TTC549 (cell line): Measurements from ENCODE around the gene PRDM15.

ENCODE experiments used
- FAIRE-seq: peaks from 2 replicates; lab custom pipeline; 2012; peaks lifted over from hg19 to GRCh38; lab: Jason Lieb, UNC

Gene PRDM15

DNA sequence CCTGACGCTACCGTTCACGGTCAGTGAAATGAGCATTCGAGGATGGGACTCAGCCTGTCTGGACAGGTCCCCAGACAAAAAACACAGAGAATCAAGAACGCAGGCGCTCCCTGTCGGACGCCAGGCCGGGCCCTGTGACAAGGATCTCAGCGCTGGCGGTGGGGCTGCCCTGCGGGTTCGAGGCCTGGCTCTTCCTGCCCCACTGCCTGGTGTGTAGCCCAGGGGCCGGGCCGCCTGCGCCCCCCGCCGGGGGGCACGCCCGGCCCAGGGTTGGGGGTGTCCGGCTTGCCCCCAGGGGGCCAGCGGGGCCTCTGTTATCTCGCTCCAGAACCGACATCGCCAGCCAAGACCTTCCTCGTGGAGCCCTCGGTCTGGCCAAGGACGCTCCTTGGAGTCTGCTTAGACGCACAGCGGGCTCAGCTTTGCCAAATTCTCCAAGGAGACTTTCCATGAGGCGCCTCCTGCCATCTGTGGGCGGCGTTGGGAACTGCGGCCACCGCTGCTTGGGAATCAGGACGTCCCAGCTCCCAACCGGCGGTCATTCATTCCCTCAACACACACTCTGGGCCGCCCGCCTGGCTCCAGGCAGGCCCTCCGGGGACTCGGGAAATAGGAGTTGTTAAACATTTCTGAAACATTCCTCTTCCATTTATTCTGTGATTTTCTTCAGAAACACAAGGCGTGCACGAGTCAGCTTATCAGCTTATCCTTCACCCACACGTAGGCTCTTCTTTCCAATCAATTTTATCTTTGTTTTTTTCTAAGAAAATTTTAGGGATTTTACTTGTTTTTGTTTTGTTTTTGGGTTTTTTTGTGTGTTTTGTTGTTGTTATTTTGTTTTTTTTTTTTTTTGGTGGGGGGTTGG, 101.0 kb downstream of the PRDM15 start:
- FAIRE-seq: no peak

DNA sequence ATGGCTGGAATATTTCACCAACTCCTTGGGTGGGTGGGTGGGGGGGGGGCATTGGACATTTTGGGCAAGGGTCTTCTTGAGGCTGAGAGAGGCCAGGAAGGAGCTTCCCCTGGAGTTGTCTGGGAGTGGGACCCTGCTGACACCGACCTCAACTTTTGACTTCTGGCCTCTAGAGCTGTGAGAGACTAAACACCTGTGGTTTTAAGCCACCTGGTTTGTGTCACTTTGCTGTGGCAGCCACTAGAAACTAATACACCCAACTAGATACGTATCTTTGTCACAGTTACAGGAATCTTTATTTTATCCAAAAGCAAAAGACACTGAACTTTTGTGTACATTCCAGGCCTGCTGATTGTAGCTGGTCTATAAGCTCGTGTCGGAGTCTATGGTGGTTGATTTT, 102.4 kb downstream of the PRDM15 start:
- no peak for FAIRE-seq

DNA sequence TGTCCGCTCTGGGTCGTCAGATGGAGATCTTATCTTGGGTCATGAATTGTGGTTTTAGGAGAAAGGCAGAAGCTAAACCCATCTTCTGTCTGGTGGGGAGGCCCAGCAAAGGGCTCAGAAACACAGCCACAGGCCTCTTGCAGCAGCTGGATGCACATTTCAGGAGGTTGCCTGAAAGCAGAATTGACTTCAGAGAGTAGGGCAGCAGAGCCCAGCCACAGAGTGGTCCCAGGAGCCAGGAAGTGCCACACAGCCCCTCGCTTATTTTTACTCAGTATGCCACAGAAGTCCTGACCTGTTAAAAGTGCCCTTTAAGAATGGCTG, 104.0 kb downstream of the PRDM15 start:
- FAIRE-seq: no peak

DNA sequence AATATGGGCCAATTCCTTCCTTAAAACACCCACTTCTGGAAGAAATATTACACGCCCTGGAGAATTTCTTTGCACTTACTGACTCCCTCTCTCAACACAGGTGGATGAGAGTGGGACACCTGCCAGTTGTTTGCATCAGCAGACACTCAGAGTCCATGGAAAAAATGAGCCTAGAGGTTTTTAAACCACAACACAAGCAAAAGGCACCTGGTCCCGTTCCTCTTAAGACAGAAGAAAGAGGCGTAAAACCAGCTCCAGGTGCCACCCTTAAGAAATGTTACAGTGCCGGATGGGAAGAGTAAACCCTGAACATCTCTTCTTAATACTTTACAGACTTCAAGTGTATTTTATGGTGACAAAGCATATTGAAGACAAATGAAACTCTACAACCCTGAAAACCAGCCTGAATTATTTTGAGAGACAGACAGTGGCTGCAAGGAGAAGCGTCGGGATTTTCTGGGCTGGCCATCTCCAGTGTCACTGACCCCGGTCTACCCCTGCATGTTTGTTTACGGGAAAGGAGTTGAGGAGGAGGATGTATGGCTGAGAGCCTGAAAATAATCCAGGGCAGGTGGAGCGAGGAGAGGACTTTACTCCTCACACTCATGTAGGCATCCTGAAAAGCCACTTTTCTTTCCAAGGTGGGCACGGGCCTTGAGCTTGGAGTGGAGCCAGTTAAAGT, 104.5 kb downstream of the PRDM15 start:
- no peak for FAIRE-seq

DNA sequence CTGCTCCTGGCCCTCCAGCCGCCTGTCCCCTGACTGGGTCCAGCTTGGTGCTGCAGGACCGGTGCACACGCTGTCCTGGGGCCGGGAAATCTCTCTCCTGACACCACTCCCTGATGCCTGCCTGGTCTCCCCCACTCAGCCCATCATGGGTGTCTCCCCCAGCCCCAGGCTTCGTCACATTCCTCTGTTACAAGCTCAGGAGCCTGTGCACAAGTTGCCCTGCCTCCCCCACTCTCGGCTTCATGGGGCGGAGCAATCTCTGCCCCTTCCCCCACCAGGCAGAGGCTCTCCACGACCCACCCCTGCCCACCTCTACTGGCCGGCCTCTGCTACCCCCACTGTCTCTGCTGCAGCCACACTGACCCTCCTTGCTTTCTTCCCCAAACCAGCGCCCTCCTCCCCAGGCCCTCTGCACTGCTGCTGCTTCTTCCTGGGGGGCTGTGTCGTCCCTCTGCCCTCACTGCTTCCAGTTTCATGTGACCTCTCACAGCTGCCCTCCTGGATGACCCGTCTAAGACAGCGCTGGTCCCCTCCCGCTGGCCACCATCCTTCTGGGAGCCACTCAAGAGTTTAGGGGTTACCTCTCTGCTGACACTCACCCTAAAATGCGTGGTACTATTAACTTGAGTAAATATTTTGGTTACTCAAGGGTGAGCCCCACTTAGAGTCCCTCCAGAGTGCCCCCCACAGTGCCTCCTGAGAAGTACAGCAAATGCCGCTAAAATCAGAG, 106.6 kb downstream of the PRDM15 start:
- FAIRE-seq: no peak

DNA sequence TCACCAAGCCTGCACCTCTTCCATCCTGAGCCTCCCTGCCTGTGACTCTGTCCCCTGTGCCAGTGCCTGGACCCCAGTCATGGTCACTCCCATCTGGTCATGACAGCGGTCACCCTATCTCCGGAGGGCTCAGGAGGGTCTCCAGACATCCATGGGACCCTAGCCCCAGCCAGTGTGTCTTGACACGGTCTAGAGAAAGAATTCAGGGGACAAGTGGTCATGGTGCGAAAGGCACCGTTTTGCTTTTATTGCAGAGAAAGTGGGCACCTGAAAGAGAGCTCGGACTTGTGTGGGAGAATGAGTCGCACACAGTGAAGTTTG, 107.6 kb downstream of the PRDM15 start:
- no peak for FAIRE-seq

DNA sequence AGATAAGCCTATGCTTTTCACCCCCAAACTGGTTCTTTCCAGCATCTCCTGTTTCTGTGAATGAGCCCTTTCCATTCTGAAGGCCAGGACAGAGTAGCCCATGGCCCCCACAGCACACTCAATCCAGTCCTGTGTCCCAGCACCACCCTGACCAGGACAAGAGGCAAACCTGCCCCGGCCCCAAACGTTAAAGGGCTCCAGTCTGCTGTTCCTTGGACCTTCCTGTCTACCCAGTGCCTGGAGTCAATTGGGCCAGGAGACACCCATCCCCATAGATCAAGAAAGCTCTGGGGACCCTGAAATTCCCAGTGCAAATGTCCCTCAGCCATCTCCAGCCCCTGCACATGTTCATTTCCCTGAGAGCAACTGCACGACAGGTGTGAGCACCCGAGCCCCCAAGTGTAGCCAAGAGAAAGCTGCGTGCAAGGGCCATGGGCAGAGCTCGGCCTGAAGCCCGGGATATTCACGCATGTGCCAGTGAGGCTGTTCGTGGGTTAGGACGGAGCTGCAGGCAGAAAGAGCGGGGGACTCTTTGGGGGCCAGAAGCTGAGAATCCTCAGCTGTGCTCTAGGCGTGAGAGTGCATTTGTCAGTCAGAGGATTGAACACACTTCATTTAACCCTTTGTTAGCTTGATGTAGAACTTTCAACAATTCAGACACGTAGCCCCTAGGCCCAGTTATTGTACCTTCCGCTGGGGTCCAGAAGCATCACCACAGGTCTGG, 108.1 kb downstream of the PRDM15 start:
- FAIRE-seq: no peak

DNA sequence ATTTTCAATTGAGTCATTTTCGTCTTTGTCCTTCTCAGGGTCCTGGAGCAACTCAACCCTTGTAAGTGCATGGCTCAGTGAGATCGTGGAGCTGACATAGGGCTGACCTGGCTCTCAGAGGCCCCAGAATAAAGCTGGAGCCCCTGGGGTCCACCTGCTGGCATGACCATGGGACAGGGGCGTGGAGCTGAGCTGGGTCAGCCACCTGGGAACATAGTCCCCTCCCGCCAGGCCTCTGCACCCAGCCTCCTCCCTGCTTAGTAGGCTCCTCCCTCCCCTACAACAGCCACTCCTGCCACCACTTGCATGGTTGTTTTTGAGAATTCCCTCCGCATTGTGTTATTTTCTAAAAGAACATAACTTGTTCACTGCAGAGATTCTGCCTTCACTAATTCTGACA, 109.2 kb downstream of the PRDM15 start:
- no peak for FAIRE-seq

DNA sequence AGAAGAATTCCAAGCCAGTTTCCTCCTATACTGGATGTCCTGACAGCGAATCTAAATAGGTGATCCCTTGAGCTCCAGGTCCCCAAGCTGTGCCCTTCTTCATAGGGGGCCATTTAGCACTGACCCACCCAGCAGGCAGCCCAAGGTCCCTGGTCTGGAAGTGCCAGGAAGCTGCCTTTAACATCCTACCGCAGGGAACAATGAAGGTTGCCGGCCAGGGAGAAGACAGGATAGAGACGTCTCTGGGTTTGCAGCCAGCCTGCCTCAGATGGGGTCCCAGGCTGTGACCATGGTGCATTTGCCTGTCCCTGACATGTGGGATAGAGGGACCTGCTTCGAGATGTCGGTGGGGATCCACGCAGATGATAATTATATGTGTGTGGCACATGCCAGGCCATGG, 109.6 kb downstream of the PRDM15 start:
- no peak for FAIRE-seq

DNA sequence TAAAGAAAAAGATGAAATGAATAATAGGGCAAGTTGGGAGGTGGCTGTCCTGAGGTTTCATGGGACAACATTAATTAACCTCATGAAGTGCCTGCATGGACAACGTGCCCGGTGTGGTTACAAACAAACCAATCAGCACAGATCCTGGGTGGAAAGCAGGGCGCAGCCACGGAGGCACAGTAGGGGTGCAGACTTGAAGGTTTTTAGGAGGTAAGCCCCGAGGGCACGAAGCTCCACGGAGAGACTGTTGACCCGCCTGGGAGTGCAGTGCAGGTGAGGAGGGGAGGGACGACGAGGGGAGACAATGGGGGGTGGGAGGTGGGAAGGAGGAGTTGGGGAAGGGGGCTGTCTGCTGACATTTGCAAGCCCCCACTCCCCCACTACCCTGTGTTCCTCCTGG, 110.0 kb downstream of the PRDM15 start:
- no peak for FAIRE-seq

DNA sequence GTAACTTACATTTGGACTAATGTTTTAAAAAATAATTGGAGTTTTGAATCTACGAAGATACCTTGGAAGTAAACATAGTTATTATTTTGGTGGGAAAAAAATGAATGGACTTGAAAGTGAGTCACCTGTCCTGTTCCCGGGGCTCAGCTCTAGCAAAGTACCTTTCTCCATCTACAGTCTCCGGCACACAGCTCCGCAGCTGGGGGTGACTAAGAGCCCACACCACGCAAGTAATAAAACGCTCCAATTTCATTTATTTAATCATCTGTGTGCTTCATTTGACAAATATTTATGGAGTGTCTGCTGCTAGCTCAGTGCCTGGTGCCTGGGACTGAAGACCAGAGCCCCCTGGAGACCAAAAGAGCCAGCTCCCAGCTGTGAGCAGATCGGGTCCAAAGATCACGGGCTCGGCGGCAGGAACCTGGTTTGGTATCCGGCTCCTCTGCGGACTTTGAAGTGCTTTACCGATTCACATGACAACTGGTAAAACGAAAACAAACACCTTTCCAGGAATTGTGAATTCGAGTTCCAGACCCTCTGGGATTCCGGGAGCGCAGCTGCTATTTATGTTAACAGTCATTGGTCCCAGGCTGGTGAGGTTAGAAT, 110.6 kb downstream of the PRDM15 start:
- FAIRE-seq: no peak

DNA sequence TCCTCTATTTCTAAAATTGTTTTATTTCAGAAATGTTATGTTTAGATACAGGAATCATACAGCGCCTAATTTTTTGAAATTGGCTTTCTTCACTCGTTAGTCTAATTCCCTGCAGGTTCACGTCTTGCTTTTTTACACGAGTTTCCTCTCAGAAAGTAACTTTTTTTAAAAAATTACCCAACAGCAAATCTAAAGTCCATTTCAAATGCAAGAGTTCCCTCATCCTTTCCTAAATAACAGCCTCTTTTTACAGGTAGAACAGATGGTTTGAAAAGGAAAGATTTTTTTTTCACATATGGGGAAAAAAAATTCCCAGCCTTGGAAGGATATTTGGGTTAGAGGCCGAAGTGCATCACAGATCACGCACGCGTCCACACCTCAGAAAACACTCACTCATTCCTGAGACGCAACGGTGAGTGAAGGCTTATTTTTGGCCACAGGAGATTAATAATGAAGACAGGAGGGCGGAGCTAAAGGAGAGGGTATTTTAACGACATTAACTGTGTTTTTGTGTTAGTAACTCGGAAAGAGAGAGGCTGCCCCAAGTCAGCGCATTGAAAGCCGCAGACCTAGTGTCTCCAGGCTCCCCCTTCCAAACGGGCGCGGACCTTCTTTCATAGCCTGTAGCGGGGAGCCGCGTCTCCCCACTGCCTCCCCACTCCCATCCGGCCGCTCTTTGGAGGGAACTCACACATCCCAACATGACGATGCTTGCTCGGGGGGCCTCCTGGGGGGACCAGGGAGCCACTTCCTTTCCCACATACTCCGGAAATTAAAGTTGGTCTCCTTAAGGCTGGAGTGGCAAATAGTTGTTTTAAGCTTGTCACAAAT, 111.3 kb downstream of the PRDM15 start:
- no peak for FAIRE-seq

DNA sequence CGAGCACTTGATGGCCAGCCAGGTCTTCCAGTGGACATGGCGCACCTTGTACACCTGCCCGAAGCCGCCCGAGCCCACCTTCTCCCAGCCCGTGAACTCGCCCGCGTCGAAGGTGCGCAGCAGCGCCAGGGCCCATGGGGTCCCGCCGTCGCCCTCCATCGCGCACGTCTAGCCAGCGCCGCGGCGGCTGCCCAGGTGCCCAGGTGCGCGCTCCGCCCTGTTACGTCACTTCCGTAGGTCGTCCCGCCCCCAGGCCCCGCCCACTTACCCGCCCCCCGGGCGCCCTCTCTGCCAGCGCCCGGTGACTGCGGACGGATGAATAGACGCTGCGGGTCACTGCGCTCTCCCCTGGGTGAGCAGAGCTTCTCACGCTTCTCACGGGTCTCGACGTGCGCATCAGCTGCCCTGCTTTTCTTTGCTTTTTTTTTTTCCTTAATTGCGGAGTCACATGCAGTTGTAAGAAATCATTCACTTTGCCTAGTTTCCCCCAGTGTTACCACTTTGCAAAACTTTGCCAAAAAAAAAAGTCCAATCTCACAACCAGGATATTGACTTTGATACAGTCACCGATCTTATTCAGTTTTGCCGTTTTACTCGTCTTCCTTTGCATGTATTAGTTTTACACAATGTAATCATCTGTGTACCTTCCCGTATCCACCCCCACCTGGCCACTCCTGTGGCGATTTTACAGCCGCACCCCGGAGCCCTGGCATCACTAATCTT, 112.1 kb downstream of the PRDM15 start, which contains the start of gene RIPK4:
Gene RIPK4 (minus strand): TSS at position 170 of the 723 bp plus-strand sequence. CDS start 11 bp downstream, at position 159.
- no peak for FAIRE-seq

DNA sequence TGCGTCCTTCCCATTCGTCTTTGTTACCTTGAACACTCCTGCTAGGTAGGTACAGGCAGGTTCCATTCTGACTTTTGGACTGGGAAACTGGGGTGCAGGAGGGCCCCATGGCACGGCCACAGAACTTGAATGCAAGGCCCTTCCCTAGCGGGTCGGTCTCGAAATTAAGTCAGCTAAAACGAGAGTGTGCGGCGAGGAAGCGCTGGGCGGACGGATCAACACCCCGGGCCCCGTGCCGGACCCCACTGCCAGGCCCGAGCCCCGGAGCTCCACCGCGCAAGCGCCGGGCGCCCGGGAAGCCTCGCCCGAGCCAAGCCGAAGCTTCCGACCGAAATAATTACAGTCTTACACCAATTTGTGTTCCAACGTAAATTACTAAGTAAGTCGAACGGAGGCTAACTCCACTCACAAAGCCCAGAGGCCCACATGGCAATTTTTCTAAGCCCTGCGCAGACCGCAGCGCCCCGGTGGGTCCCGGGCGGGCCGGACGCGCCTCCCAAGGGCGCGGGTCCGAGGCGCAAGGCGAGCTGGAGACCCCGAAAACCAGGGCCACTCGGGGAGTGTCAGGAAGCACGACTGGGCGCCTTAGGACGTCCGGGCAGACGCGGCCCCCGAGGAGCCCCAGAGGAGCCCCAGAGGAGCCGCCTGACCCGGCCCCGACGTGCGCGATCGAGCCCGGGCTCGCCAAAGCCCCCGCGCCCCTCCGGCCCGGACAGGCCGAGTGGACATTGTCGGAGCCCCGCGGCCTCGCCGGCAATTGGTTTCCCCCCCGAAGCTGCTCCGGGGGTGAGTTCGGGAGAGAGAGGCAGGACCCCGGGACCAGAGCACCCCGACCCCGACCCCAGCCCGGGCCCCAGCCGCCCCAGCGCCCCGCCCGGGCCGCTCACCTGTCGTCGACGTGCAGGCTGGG, 112.9 kb downstream of the PRDM15 start:
- no peak for FAIRE-seq

DNA sequence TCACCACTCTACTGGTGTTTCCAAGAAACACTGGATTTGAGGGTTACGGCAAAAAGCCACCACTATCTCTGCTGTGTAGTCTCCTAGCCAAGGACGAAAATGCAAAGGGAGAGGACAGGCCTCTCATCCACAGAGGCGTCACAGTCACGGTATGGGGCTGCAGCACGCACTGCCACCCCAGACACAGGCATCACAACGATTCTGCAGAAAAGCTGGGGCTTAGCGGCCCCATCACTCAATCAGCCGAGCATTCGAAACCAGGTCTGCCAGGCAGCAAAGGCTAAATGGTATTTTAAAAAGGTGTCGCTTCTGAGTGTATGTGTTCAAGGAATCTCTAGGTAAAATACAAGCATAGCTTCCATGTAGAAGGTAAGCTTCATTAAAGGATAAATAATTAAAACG, 113.7 kb downstream of the PRDM15 start:
- FAIRE-seq: no peak

DNA sequence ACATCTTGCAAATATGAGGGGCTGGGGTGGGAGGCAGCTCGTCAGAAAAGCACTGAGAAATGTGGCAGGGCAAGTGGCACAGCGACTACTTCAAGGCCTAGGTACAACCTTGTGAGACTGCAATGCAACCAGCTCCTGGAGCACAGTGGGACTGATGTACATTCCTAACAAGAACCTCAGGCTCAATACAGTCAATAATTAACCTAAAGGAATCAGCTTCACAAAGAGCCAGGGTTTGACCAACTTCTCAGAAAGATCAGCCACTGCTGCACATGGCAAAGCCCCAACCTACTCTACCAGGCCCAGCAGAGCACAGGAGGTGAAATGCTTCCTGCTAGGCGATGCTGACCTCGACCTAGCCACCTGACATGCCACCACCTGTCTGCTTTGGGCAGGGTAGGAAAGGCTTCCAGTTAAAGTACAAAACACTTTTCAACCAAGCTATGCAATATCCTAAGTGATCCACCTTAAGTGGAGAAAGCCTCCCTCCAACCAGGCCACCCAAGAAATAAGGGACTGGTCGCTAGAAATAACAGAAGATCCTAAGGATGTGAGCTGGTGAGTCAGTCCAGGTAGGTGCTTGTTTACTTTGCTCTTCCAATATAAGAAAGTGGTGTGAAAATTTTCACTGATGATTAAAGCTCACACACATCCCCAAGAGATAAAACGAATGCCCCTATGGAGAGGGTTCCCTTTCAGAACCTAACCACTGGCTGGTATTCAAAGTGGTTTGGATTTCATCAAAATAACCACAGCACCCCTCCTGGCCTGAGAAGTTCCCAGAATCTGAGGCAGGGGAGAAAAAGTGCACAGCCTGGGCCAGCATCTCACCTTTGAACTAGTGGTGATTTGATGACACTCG, 114.4 kb downstream of the PRDM15 start:
- FAIRE-seq: no peak

DNA sequence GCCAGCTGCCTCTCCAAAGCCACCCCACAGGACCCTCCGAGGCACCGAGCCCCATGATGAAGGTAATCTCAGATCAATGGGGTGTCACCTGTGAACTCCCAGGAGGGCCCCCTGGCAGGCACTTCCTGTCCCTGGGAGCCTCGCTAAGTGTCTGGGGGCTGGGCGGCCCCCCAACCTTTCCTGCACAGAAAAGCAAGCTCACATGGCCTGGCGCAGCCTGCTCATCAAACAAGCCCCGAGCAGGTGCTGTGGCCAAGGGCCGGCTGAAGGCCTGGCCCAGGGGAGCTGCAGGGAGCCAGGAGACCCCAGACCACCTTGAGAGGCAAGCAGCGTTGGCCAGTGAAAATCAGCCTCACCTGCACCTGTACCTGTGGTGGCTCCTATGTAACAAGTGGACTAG, 115.1 kb downstream of the PRDM15 start:
- no peak for FAIRE-seq

DNA sequence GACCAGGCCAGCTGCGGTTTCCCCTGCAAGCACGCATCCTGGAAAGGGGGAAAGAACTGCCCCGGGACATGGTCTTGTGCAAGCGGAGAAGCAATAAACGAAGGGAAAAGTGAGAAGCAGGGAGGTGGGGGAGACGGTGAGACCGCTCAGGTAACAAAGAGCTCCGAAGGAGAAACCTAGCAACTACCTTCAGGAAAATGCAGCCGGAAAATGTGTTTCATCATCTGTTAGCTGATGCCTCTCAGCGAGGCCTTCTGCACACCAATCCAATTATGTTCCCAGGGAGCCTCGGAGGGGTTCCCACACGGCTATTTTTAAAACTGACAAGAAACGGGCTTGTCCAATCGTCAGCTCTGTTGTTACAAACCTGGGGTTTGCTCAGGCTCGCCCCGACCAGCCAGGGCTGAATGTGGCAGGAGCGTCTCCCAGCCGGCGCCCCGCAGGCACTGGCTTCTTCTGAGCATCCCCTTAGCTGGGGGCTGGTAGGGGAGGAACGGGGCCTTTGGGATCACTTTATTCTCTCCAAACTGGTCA, 115.7 kb downstream of the PRDM15 start:
- FAIRE-seq: no peak
